ENCODE results near the gene F3.
A peak's percentile ranks its signal among the peaks of the same experiment; 100 is the strongest.

F3 gene

DNA sequence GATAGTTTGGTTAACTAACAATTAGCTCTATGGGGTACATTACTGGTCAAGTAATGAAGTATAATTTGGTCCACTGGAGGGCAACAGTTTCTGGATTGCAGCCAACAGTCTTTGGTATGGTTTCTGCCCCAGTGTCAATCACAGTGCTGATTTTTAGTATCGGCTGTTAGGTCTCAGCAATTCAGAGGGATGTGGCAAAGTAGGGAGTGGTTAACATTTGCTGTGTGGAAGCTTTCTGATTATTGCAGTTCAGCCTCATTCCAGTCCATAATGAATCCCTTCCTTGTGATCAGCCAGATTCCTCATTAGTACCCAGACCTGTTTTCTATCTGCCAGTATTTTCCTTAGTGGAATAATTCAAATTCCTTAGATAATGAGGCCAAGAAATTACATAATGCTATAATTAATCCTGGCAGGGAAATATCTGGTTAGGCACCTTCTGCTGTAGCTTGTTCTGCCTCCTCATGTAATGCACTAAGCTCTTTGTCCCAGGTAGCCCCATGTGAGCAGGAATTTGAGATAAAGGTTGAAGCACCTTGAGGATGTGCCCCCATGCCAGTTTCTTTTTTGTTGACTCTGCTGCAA lies 14.0 kb downstream of the F3 start:
- no peak for DNase-seq (ENCODE audit: low read depth in 3 of 3)

DNA sequence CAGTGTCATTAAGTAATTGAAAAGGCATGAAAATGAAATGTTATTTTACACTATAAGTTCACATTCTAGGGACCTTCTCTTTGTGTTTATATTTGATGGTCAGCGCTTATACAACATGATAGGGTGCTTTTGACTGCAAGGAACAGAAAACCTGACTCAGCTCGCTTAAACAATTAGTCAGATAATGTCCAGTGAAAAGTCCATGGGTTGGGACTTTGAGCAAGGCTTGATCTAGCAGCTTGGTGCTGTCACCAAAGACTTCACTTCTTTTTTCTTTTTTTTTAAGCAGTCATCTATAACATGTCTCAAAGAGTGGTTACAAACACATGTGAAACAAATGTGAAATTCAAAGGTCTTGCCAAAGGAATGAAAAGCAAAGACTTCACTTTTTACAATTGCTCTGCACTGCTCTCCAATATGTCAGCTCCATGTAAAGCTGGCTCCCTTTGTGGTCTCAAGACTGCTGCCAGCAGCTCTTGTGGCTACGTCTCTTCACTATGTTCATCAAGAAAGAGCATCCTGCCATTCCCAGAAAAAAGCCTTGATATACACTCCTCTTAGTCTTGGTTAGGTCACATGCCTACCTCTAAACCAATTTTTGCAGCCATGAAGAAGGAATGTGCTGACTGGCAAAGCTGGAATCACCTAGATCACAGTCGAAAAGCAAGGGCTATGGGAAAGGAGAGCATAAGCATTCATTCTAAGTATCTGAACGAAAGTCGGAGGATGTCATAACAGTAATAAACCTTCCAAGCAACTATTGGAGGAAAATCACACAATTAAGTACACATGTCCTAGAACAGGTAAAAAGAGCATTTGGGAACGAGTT lies 15.2 kb downstream of the F3 start:
- no peak for DNase-seq (ENCODE audit: low read depth in 3 of 3)

DNA sequence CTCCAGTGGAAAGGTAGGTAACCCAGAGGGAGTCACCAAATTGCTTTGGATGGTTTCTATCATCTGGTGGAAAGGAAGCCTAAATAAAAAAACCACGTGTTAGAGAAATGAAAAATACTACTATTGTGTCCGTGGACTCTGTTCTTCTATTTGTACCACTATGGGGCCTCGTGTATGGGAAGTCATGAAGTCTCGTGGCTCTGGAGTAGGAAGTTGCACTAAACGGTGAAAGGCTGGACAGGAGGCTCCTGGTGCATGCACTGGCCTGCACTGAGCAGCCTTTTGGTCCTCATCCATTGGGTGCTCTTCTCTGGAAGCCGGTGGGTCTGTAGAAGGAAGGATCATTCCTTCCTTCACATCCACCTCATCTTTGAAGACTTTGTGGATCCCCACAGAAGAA lies 17.0 kb downstream of the F3 start:
- DNase-seq (ENCODE audit: low read depth in 3 of 3): no peak

DNA sequence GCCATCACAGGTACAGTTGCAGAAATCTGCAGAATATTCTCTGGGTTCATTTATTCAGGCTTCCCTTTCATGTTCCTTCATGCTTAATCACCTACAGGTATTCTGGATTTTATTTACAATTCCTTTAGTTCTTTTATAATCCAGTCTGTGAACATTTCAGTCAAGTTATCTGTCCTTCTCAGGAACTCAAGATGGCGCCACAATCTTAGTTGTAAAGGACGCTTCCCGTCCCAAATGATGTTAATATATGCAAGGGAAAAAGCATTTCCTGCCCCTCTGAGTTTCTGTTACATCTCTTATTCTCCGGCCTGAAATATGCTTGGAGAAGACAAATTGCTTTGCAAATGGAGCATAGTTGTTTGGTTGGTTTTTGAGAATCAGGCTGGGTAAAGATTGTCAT lies 19.3 kb downstream of the F3 start:
- no peak for DNase-seq (ENCODE audit: low read depth in 3 of 3)

DNA sequence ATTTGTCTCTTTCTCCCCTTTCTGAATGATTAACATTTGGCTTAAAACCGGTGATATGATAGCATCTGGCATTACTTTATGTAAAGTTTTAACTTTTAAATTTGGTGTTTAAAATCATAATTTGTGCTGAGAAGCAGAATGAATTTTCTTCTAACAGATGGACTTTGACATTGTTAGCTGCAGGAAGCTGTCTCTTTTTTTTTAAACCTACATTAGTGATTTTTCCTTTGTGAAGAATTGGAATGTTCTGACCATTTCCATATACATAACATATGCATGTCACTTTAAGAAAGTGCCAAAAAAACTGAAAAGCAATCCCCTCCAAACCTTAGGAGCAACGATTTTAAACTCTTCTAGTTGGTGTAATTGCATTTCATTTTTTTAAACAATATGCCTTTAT lies 22.2 kb downstream of the F3 start:
- no peak for DNase-seq (ENCODE audit: low read depth in 3 of 3)

DNA sequence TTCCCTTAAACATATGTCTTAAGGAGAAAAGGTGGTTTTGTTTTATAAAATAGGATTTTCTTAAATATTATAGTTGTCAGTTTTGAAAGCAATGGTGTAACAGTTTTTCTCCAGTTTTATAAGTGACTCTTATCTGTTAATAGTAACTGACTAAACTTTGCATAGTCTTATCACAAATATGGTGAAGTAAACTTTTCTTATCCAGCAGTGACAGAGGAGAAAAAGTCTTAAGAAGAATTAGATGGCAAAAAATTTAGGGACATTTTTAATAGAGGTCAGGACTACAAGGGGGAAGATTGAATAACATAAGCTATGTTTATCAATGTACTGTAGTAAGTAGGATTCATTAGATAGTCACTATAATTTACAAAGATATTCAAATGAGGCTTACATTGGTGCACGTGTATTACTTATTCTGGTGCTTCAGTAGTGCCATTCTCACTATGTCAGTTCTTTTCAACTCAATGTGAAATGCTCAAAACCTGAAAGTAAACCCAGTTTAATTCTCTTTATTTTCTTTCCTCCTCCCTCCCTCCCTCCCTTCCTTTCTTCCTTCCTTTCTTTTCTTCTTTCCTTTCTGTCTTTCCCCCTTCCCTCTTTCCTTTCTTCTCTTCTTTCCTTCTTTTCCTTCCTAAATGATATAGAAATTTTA lies 26.1 kb downstream of the F3 start:
- DNase-seq (ENCODE audit: low read depth in 3 of 3): no peak

DNA sequence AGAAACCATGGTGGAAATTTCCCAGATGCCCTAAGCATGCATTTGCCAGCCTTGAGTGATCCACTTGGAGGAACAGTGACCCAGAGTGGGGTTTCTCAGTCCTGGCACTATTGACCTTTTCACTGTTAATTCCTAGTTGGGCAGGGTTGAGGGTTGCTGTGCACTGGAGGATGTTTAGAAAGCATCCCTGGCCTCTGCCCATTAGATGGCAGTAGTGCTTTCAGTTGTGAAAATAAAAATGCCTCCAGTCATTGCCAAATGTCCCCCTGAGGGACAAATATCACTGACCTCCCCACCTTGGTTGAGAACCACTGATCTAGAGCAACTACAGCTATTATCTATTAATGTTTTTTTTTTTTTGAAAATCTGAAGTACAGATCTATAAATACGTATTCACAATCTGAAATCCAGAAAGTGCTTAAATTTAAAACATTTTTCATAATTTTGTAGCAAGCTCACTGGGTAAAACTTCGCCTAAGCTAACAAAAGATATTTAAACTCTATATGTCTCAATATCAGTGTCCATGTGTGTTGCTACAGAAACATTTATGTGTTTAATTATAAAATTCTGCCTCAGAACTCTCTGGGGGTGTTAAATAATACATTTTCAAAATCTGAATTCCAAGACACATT lies 27.3 kb downstream of the F3 start:
- DNase-seq (ENCODE audit: low read depth in 3 of 3): no peak

DNA sequence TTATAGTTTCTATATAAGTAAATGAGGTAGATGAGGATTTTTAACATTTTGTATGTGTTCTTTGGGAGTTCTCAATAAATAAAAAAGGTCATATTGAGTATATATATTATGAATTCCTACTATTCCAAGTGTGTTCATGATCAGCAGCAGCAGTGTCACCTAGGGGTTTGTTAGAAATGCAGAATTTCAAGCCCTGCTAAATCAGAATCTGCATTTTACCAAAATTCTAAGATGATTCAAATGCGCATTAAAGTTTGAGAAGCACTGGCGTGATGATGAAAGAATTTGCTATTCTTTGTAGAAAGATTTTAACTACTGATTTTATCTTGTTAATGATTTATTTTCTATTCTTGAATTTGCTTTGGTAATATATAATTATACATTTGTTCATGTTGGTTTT lies 28.7 kb downstream of the F3 start:
- DNase-seq (ENCODE audit: low read depth in 3 of 3): no peak

DNA sequence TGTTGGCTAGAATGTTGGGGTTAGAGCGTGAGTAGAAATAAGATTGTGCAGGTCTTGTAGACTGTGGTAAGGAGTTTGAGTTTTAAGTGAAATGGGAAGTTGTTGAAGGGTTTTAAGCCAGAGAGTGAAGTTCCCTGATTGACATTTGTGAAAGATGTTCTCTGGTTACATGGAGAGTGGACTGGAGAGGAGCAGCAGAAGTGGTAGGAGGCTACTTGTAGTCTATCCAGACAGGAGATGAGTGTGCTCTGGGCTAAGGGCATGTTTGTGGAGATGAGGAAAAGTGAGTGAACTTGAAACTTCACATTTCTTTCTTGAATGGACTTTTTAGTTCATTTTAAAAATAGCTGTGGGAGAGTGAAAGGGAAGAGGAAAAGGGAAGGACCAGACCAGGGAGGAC lies 37.0 kb downstream of the F3 start:
- DNase-seq (ENCODE audit: low read depth in 3 of 3): no peak

DNA sequence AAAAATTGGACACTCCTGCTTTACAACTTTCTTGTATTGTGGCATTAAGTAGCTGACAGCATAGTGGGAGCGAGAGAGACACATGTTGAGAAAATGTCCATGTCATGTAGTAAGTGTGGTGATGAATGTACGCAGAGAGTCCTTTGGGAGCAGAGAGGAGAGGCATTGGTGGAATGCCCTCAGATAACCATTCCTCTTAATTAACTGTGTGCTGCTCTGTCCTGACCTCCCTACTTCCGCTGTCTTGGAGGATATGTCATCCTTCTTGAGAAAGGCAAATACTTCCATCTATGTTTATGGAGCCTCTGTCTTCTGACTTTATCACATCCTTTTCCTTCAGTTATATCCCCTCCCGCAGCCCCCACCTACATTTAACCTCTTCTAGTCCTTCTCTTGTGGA lies 38.4 kb downstream of the F3 start:
- no peak for DNase-seq (ENCODE audit: low read depth in 3 of 3)

DNA sequence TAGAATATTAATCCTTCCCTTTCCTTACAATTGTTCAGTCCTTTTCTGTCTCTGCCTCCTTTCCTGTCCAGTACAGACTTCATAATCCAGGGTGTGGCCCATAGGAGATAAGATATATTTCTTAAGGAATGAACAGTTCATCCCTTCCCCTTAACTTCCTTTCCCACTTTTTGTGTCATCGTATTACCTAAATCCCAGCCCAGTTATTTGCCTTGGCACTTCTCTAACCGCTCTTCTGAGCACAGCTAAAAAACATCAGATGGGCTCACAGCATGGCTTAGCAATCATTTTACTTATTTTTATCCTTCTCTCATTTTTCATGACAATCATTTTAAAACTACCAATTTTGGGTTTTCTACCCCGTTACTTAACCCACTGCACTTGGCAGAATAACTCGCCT lies 39.6 kb downstream of the F3 start:
- no peak for DNase-seq (ENCODE audit: low read depth in 3 of 3)

DNA sequence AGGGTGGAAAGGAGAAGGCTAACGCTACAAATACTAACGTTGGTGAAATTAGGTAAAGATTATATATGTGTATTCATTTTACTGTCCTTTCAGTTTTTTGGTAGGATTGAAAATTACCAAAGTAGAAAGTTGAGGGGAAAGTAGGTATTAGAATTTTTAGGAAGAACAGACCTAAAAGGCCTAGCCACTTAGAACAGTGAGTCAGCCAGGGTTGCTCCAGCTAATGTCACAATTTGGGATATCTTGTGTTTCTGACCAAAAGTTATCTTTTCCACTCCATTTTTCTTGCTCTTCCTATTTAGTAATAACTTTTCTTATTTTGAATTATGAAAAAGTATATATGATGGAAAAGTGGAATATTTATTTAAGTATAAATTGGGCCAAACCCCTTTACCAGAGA lies 40.1 kb downstream of the F3 start:
- DNase-seq (ENCODE audit: low read depth in 3 of 3): no peak

DNA sequence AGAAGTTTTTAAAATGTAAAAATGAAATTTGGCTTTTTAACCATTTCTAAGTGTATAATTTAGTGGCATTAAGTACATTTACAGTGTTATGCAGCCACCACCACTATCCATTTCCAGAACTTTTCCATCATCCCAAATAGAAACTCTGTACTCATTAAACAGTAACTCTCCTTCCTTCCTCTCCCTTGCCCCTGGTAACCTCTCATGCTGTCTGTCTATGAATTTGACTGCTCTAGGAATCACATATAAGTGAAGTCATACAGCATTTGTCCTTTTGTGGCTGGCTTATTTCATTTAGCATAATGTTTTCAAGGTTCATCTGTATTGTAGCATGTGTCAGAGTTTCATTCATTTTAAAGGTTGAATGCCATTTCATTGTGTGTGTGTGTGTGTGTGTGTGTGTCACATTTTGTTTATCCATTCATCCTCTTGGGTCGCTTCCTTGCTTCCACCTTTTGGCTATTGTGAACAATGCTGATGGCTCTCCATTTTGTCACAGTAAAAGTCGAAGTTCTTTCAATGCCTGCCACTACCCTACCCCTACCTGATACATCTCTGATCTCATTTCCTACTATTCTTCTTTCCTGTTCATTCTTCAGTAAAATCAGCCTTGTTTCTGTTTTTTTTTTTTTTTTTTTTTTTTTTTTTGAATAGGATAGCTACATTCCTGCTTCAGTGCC lies 45.3 kb downstream of the F3 start:
- DNase-seq (ENCODE audit: low read depth in 3 of 3): no peak

DNA sequence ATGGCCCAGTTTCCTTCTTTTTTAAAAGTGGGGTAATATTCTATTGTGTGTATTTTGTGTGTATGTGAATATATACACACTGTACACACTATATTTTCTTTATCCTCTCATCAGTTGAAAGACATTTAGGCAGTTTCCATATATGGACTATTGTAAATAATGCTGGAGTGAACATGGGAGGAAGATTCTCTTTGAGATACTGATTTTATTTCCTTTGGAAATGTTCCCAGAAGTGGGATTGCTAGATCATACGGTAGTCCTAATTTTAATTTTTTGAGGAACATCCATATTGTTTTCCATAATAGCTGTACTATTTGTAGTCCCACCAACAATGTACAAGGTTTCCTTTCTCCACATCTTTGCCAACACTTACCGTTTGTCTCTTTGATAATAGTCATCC lies 51.0 kb downstream of the F3 start:
- DNase-seq (ENCODE audit: low read depth in 3 of 3): no peak

DNA sequence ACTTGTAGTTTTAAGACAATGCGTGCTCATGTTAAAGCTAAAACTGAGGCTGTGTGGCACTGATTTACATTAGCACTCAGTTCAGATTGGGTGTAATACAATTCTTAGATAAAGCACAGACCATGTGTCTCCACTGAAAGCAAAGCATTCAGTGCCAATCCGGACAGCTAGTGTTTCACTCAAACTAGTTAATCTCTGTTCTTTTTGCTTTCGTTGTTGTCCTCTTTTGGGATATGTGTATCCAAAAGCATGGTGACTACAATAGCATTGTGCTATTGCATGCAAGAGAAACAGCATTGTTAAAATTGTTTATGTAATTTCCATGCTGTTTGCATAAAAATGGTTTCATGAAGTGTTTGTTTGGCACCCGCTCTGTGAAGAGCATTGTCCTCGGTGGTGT lies 54.6 kb downstream of the F3 start:
- no peak for DNase-seq (ENCODE audit: low read depth in 3 of 3)

DNA sequence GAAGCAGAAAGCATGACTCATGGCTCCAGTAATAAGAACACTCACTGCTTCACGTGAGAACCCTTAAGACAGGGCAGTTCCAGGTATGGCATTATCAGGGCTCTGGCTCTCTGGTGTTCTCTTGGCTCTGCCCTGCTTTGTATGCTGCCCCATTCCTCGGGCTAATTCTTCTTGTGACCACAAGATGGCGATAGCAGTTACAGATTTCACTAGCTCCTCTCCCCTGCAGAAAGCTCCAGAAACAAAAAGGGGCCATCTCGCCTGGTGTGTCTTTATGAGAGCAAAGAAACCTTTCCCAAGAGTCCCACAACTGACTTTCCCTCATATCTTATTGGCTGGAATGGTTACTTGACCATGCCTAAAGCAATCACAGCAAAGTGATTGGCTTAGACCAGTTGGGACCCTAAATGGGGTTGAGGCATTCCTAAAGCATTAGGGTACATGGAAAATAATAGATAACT lies 60.1 kb downstream of the F3 start:
- peak in 1 of 3 donors; percentile 8 for DNase-seq (ENCODE audit: low read depth in 3 of 3)

DNA sequence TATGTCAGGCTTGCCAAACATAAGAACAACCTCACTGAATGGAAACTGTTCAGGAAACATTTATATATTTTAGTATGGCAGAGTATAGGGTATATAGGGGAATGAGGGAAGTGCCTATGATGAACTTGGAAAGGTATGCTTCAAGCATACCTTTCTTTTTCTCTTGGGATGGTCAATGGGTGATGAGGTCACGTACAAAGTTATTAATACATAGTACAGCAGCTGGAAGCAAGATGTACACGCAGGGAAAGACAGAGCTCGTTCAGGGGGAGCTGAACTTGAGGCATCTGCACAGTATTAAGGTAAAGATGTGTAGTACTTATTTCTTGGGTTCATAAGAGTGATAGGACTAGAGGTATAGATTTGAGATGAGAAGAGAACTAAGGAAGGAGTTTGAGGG lies 61.9 kb downstream of the F3 start:
- no peak for DNase-seq (ENCODE audit: low read depth in 3 of 3)

All from stimulated activated CD4-positive, alpha-beta T cell treated with anti-CD3 and anti-CD28 coated beads, TNF-alpha, amount 100 ng/mL, for 48 hours (primary cell).